Suprapubic skin (tissue), 4 donors: ENCODE measurements around the gene ZNF559. TPM values are rescaled to one million over a fixed set of nuclear protein-coding genes. Genes with fewer than 3 reads are reported as not detected.
A peak's percentile ranks its signal among the peaks of the same experiment; 100 is the strongest.

Source experiments
- DNase-seq, 2 donors: peaks; one replicate each; pipeline ENCODE4 v3.0.0-alpha.2; 2019; ENCODE audit warnings: low spot score in 2 of 2
- H3K27ac ChIP-seq: fragments of 200-600 bp; sonication (generic); one replicate; pipeline ENCODE4 v1.5.1; 2019
- H3K27me3 ChIP-seq: fragments of 200-600 bp; sonication (generic); one replicate; pipeline ENCODE4 v1.5.1; 2019
- H3K36me3 ChIP-seq: fragments of 200-600 bp; sonication (generic); one replicate; pipeline ENCODE4 v1.5.1; 2019
- H3K4me1 ChIP-seq: fragments of 200-600 bp; sonication (generic); one replicate; pipeline ENCODE4 v1.5.1; 2019
- H3K4me3 ChIP-seq: fragments of 200-600 bp; sonication (generic); one replicate; pipeline ENCODE4 v1.5.1; 2019; ENCODE audit warnings: mild to moderate bottlenecking
- H3K9me3 ChIP-seq: fragments of 200-600 bp; sonication (generic); one replicate; pipeline ENCODE4 v1.5.1; 2019
- CTCF ChIP-seq, 2 donors: fragments of 200-600 bp in 1 of 2; fragments of 450-650 bp in 1 of 2; sonication (generic) in 1 of 2; IDR thresholded peaks; one replicate each; pipeline ENCODE4 v1.5.1; 2016 to 2019; ENCODE audit warnings: antibody characterized with exemption in 2 of 2, mild to moderate bottlenecking in 1 of 2, moderate library complexity in 1 of 2
- EP300 ChIP-seq: sonication (generic); formaldehyde crosslinking; IDR thresholded peaks from one replicate; pipeline ENCODE4 v1.6.1; 2017; ENCODE audit warnings: antibody characterized with exemption
- POLR2A ChIP-seq, 2 donors: fragments of 450-650 bp; IDR thresholded peaks; one replicate each; pipeline ENCODE4 v1.6.1; 2017; ENCODE audit warnings: antibody characterized with exemption in 2 of 2, mild to moderate bottlenecking in 2 of 2, moderate library complexity in 2 of 2
- POLR2AphosphoS5 ChIP-seq, 3 donors: sonication (generic); formaldehyde crosslinking; IDR thresholded peaks; one replicate each; pipeline ENCODE4 v1.6.1; 2017; ENCODE audit warnings: antibody characterized with exemption in 3 of 3
- WGBS: methylation state at CpG from one replicate; pipeline ENCODE4 v1.1.5; 2018; 5-methylcytosine and 5-hydroxymethylcytosine counted together
- total RNA-seq, 4 donors: library from RNA; depleted of rRNA; stranded (reverse); fragments of >200 nt; gene quantifications; one replicate each; pipeline ENCODE4 v1.1.0, GENCODE V29; 2016

The ZNF559 gene
- total RNA-seq, 4 donors from 2014 or later: 11.2 to 19.0 (median 12.4) TPM

GRCh38 chr19:9354651-9355050 lies 30.7 kb downstream of the ZNF559 start:
- WGBS: 75% methylated on average over 2 of the region's 2 CpGs
- peaks cover 7% of the 10 kb centered on the region for H3K36me3 ChIP-seq
- DNase-seq: no peak
- TF ChIP-seq POLR2AphosphoS5 (IDR thresholded peaks at IDR 0.05) (no peak), POLR2A (IDR thresholded peaks at IDR 0.05) (no peak), EP300 (no peak), CTCF (IDR thresholded peaks at IDR 0.05) (no peak)
- no peaks in the 10 kb centered on the region for H3K4me1 ChIP-seq
- no peak overlapping the region for H3K4me3 ChIP-seq
- peaks cover 50% of the 10 kb centered on the region for H3K9me3 ChIP-seq
- no peak overlapping the region for H3K27ac ChIP-seq
- no peaks in the 10 kb centered on the region for H3K27me3 ChIP-seq

- TF ChIP-seq CTCF (IDR thresholded peaks at IDR 0.05) (no peak), EP300 (no peak), POLR2A (IDR thresholded peaks at IDR 0.05) (no peak), POLR2AphosphoS5 (IDR thresholded peaks at IDR 0.05) (no peak)
- 0% methylated on average over 10 of the region's 28 CpGs for WGBS
- Histone ChIP-seq H3K27me3 (no peaks in the 10 kb centered on the region), H3K36me3 (peaks cover 4% of the 10 kb centered on the region), H3K4me3 (peak within 1 kb of the TSS; percentile 31), H3K9me3 (peaks cover 63% of the 10 kb centered on the region), H3K27ac (no peak within 1 kb of the TSS), H3K4me1 (no peaks in the 10 kb centered on the region)
- no peak for DNase-seq
Measured at GRCh38 chr19:9362905-9363304, 38.9 kb downstream of the ZNF559 start, which contains the start of gene ZNF177. Gene ZNF177, plus strand, starts transcription at chr19:9363013. Its CDS starts 15,299 bp downstream, at chr19:9378312.

GRCh38 chr19:9370738-9371619 lies 47.0 kb downstream of the ZNF559 start:
- whole genome bisulfite sequencing: 89% methylated on average over 6 of the region's 6 CpGs
- TF ChIP-seq POLR2AphosphoS5 (IDR thresholded peaks at IDR 0.05): no peak
- TF ChIP-seq POLR2A (IDR thresholded peaks at IDR 0.05): no peak
- Histone ChIP-seq H3K27me3 (no peaks in the 10 kb centered on the region), H3K9me3 (peaks cover 52% of the 10 kb centered on the region), H3K4me3 (no peak overlapping the region), H3K27ac (no peak overlapping the region), H3K36me3 (peaks cover 7% of the 10 kb centered on the region), H3K4me1 (no peaks in the 10 kb centered on the region)
- DNase-seq: no peak

GRCh38 chr19:9381361-9381785 lies 57.4 kb downstream of the ZNF559 start:
- Histone ChIP-seq H3K27ac (no peak overlapping the region), H3K4me3 (no peak overlapping the region), H3K36me3 (peaks cover 81% of the 10 kb centered on the region), H3K9me3 (peaks cover 82% of the 10 kb centered on the region), H3K27me3 (no peaks in the 10 kb centered on the region), H3K4me1 (no peaks in the 10 kb centered on the region)
- no peak for TF ChIP-seq EP300
- TF ChIP-seq CTCF (IDR thresholded peaks at IDR 0.05): no peak
- no peak for TF ChIP-seq POLR2A (IDR thresholded peaks at IDR 0.05)
- no peak for TF ChIP-seq POLR2AphosphoS5 (IDR thresholded peaks at IDR 0.05)
- 83% methylated on average over 4 of the region's 4 CpGs for WGBS
- DNase-seq: no peak

Other genes with a start within 250 kb of the ZNF559 start
- not detected for gene OR1M1, start 237.1 kb upstream of the ZNF559 start, total RNA-seq
- not detected for gene OR7G2, start 216.7 kb upstream of the ZNF559 start, total RNA-seq
- gene OR7G1, start 208.4 kb upstream of the ZNF559 start, total RNA-seq: not detected
- gene OR7G3, start 197.2 kb upstream of the ZNF559 start, total RNA-seq: not detected
- 10 to 100 TPM; 18.9 to 35.8 (median 28.0) TPM for gene ZNF317, start 183.8 kb upstream of the ZNF559 start, total RNA-seq
- not detected for gene OR7D2, start 145.2 kb upstream of the ZNF559 start, total RNA-seq
- not detected for gene OR7D4, start 104.6 kb upstream of the ZNF559 start, total RNA-seq
- gene OR7E24, start 73.2 kb upstream of the ZNF559 start, total RNA-seq: not detected
- 10 to 100 TPM; 13.6 to 23.5 (median 14.8) TPM for gene ZNF699, start 14.3 kb upstream of the ZNF559 start, total RNA-seq
- gene ZNF177, start 38.8 kb downstream of the ZNF559 start, total RNA-seq: 1 to 10 TPM in 2 of 4 donors, under 1 TPM in 1, not detected in 1; 0.23 to 1.8 (median 1.4) TPM
- 100 to 1,000 TPM in 1 of 4 donors, 10 to 100 TPM in 3; 16.5 to 101 (median 19.1) TPM for gene ZNF266, start 111.4 kb downstream of the ZNF559 start, total RNA-seq
- gene ZNF560, start 174.4 kb downstream of the ZNF559 start, total RNA-seq: under 1 TPM in 1 of 4 donors, not detected in 3; 0.38 TPM
- 10 to 100 TPM in 3 of 4 donors, 1 to 10 TPM in 1; 8.6 to 12.6 (median 10.9) TPM for gene ZNF426, start 214.5 kb downstream of the ZNF559 start, total RNA-seq